Measurements from ENCODE around the gene SAYSD1.

GRCh38 chr6:39128106-39128505 is 13.1 kb upstream of the SAYSD1 start:
- no peak for TF ChIP-seq CTCF (IDR thresholded peaks at IDR 0.05; ENCODE audit: low read length)
- no peak for TF ChIP-seq EZH2 (optimal IDR thresholded peaks at IDR 0.05; ENCODE audit: low read depth, low read length)
- TF ChIP-seq EZH2phosphoT487 (IDR thresholded peaks at IDR 0.05; ENCODE audit: low read length): no peak
